GM19238 (cell line): Measurements from ENCODE around the gene RPN2.

Experiments
- DNase-seq: peaks from one replicate; pipeline ENCODE4 v3.0.0; 2011; ENCODE audit warnings: low spot score; ENCODE audit not compliant: insufficient read length

Gene RPN2

DNA sequence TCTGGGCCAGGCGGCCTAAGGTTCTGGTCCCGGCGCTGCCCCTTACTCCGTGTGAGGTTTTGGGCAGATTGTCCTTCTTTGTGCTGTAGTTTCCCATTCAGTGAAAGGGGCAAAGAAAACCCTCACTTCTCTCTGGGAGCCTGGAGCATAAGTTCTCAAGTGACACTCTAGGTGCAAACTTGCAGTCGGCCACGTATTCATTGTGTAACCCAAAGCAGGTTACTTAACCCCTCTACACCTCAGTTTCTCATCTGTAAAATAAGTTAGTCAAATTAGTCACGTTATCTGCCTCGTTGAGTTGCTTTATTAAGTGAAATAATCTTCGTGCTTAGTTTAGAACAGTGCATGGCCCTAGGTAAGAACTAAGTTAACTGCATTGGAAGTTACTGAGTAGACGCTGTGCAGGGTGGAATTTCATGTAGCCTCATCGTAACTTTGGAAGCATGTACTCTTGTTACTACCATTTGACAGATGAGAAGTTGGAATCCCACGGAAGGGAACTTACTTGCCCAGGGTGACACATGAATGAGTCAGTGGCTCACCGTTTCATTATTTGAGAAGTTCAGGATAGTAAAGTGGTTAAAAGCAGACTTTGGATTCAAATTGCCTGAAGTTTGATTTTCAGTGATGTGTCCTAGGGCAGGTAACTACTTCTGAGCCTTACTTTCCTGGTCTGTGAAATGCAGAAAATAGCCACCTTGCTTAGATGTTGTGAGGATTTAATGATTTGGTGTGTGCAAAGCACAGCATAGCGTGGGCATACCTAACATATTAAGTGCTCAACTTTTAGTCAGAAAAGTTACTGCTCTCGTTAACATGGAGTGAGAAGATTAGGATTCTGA lies 774 bp downstream of the RPN2 start:
- DNase-seq: no peak

- no peak for DNase-seq
Observed at GRCh38 chr20:37185686-37186085, 6.6 kb downstream of the RPN2 start.

- no peak for DNase-seq
Observed at GRCh38 chr20:37188787-37189186, 9.7 kb downstream of the RPN2 start.

GRCh38 chr20:37189416-37190016 lies 10.4 kb downstream of the RPN2 start:
- DNase-seq: no peak

DNA sequence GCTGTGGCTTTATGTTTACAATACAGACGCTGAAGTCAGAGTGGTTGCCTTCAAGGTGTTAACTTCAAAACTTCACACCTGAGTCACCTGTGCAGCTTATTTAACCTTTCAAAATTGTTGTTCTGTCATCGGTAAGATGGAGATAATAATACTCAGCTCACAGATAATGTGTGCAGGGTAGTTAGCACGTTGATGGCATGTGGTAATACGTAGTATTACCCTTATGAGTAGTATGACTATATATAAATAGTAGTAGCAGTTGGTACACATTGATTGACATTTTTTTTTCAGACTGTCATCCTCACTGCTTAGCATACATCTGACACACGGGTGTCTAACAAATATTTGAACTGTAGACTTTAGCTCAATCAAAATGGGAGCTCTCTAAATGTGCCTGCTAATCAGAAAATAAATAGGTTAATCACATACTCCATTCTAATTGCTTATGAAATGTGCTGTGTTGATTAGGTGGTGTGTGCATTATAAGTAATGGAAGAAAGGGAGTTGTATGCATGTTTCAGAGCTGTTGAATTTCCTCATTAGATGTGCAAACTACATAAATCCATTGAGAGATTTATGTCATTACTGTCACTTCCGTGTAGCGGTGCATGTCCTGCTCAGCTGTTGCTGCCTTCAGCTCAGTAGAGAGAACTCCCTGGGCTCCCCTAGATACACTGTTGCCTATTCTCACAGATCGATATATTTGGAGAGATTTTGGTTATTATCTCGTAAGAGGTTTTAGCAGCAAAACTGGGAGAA lies 11.4 kb downstream of the RPN2 start:
- DNase-seq: no peak

DNA sequence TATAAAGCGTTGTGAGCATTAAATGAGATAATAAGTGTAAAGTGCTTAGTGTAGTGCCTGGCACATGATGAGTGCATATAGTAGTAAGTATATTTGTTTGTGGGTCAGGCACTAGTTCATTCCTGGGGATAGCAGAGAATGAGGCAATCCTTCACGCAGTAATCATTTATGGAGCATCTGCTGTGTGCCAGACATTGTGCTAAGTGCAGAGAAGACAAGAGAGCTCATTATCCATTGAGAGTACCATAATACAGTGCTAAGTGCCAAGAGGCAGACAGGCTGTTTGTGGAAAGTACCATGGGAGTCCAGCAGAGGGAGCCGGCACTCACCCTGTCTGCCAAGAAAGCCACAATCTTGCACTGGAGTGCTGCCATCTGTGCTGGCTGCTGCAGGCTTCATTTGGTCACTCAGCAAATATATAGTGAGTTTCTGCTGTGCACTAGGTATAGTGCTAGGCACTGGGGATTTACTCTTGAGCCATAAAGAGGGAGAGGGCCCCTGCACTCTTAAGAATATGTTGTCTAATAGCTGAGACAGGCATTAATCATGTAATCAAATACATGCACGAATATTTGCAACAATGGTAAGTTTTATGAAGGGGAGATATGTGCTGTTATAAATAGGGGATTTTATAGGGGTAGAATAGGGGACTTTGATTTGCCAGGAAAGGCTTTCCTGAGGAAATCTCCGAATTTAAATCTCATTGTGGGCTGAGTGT lies 13.2 kb downstream of the RPN2 start:
- DNase-seq: peak; percentile 50

- no peak for DNase-seq
Observed at GRCh38 chr20:37193226-37193625, 14.1 kb downstream of the RPN2 start.

DNA sequence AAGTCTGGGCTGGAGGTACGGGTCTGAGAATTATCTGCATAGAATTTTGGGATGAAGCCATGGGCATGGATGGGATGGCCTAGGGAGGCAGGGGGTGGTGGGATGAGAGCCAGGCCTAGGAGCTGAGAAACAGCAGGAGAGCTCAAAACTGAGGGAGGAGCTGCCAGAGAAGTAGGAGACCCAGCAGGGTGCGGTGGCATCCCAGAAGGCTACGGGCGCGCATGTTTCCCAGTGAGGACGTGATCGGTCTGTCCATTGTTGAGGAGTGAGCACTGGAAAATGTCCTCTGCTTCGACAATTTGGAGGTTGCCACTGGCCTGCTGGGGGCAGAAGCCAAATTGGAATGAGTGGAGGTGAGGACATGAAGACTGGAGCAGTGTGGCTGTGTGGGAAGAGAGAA lies 14.7 kb downstream of the RPN2 start:
- no peak for DNase-seq

DNA sequence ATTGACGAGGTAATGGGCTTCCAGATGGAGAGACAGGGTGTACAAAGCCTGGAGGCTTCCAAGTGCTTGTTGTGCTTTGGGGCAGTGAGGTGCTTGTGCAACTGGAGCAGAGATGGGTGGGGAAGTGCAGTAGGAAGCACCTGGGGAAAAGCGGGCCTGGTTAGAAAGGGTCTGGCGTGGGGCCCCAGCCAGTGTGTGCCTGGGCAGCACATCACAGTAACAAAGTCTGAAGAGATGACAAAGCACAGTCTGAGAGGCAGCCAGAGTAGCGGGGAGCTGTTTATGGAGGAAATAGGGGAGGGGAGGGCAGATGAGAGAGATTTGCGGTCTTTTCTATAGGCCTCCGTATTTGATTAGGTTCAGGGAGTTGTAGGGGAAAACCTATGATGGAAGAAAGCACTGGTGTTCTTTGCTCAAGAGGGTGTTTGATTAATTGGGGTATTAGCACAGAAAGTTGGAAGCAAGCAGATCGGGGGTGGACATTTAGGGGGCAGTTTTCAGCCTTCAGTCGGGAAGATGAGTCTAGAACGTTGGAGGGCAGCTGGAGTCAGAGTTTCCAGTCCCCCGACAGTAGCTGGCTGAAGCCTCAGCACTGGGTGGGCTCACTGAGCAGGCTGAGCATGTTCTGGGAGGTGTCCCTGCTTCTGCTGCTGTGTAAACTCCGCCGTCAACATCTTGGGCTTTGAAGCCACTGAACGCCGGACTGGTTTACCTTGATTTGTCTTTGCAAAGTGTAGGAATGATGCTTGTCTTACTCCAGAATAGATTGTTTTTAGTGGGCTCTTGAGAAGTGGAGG lies 15.7 kb downstream of the RPN2 start:
- no peak for DNase-seq

GRCh38 chr20:37198932-37199660 lies 20.0 kb downstream of the RPN2 start:
- DNase-seq: no peak

DNA sequence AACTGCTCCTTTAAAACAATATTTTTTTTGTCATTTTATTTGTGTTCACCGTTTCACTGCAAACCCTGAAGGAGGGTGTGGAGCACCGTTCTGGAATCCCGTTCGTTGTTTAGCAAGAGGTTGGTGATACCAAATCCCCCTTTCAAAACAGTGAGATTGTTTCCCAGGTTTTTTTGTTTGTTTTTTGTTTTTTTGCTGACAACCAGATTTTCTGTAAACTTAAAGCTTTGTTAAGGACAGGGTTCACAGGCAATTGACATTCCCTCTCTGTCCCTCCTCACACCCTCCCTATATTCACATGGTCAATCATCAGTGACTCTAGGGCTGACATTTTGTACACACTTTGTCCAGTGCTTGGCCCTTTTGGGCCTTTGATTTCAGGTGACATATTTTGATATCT lies 21.2 kb downstream of the RPN2 start:
- DNase-seq: no peak

DNA sequence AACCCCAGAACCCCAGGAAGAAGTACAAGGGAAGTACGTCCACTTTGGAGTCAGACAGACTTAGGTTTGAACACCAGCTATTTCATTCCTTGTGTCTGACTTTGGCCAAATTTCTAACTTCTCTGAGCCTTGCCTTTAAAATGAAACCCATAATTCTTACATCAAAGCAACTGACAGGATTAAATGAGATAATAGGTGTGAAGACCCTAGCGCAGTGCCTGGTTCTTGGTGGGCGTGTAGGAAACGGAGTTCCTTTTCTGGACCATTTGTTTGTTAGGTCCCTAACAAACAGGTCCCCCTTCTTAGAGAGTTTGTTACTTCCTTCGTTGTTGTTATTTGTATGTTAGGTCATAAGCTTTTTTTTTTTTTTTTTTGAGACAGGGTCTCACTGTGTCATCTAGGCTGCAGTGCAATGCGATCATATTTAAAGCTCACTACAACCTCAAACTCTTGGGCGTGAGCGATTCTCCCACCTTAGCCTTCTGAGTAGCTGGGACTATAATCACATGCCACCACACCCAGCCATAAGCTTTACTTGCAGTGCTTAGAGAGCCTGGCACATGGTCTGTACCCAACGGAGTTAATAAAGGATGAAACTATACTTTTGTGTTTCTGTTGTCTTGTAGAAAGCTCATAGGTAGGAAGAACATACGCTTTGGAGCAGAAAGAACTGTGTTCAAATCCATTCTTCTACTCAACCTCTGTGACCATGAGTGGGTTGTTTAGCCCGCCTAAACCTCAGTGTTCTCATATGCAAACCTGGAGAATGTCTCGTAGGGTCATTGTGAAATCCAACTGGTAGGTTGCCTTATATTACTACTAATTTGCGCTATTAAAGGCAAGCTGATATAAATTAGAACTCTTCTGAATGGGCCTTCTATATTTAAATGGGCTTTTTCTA lies 22.0 kb downstream of the RPN2 start:
- no peak for DNase-seq

DNA sequence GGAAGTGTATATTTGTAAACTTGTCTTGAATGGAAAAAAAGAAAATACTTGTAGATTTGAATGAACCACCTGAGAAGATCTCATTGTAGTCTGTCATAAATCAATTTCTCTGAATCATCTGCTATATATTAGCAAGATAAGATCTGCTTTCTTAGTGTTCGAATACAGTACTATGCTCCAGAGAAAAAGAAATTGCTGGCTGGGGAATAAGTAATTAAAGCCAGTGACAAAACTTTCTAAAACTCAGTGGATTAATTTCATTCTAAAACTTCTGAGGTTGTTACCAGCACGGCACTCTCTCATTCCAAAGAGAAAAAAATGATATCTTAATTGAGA lies 22.7 kb downstream of the RPN2 start:
- no peak for DNase-seq

- no peak for DNase-seq
Observed at GRCh38 chr20:37202267-37202943, 23.3 kb downstream of the RPN2 start.

DNA sequence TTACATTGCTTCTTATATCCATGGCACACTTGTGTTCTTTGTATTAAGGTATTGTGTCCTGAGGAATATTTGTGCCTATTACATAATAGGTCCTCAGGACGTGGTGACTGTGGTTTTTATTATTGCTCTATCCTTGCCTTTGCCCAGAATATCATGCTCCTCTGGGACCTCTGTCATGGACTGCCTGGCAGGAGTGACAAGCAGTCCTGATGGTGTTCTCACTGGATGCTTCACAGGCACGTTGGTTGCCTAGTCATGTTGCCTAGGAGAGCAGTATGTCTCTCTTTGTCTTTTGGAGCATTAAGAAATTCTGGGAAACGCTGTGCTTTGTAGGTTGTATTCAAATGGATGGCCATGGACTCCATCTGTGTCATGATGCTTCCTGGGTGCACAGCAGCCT lies 24.9 kb downstream of the RPN2 start:
- DNase-seq: no peak

DNA sequence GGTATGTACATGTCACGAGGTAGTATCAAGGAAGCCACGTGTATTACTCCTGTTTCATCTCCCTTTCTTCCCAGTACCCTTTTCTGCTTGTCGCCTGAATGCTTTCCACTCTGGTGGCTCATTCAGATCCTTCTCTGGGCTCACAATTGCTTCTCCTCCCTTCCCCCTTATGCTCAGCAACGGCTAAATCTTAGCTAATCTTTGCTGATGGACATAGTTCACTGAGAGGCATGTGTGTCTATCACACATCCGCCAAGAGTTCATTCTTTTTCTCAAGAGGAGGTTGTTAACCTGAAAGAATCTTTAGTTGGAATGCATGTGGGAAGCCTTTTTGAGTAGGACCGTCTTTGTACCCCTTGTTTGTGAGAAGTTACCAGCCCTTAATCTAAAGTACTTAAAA lies 26.0 kb downstream of the RPN2 start:
- no peak for DNase-seq

GRCh38 chr20:37205794-37206193 lies 26.7 kb downstream of the RPN2 start:
- DNase-seq: no peak

DNA sequence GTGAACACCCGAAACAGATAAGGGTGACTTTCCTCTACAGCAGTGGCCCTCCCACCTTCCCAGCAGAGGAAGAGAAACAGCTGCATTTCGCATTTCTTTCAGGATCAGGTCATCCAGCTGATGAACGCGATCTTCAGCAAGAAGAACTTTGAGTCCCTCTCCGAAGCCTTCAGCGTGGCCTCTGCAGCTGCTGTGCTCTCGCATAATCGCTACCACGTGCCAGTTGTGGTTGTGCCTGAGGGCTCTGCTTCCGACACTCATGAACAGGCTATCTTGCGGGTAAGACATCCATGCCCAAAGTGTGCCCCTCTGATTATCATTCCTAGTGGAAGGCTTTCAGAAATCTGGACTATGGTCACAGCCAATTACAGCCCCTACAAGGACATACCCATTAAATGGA lies 28.0 kb downstream of the RPN2 start:
- DNase-seq: no peak

- DNase-seq: no peak
Observed at GRCh38 chr20:37209193-37209592, 30.1 kb downstream of the RPN2 start.
